GM20000 (cell line): ENCODE results near the gene LMAN2L.

Source experiments
- DNase-seq: peaks from one replicate; pipeline ENCODE4 v3.0.0; 2012; ENCODE audit warnings: low spot score
- CTCF ChIP-seq: IDR thresholded peaks from 2 replicates; pipeline ENCODE4 v1.5.1; 2012; ENCODE audit warnings: mild to moderate bottlenecking, control low read depth; ENCODE audit errors: extremely low read depth, missing control alignments

Gene LMAN2L

DNA sequence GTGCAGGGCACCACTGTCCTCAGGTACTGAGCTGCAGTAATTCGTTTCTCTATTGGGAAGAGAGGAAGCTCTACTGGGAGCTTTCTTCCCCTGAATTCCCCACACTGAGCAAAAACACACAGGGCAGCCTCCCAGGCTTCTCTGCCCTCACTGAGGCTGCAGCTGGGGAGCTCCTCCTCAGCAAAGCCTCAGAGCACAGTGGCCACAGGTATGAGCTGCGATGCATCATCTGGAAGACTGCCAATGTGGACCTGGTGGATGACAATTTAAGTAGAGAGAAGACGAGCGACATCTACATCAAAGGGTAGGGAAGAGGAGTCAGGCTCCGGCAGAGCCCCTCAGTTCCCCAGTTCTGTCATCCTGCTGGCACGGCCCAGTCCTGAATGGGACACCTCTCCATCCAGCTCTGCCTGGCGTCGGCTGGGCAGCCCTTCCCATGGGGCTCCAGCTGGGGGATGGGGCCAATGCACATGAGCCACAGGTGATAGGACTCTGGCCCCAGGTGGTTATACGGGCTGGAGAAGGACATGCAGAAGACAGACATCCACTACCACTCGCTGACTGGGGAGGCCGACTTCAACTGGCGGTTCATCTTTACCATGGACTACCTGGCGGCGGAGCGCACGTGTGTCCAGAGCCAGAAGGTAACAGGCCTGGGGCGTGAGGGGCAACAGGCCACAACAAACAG, 37.6 kb downstream of the LMAN2L start:
- TF ChIP-seq CTCF: no peak
- no peak for DNase-seq

GRCh38 chr2:96701636-96702035, 38.2 kb downstream of the LMAN2L start:
- TF ChIP-seq CTCF: no peak
- DNase-seq: no peak

GRCh38 chr2:96700086-96700485, 39.8 kb downstream of the LMAN2L start:
- DNase-seq: no peak
- no peak for TF ChIP-seq CTCF

- TF ChIP-seq CTCF: no peak
- no peak for DNase-seq
Observed at GRCh38 chr2:96699621-96700020, 40.2 kb downstream of the LMAN2L start.

DNA sequence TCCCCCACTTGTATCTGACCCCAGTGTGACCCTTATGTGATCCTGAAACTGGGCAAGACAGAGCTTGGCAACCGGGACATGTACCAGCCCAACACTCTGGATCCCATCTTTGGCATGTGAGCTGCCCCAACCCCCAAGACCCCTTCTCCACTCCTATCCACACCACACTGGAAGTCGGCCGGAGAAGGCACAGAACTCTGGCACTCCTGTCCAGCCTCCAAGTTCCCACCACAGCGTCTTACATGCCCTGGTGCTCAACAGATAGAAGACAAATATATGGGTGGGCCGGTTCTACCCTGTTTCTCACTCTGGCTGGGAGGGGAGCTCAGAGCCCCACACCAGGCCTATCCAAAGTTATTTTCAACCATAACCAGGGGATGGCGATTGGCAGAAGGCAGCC, 40.8 kb downstream of the LMAN2L start:
- no peak for TF ChIP-seq CTCF
- DNase-seq: no peak

- TF ChIP-seq CTCF: no peak
- no peak for DNase-seq
Observed at GRCh38 chr2:96698221-96698861, 41.5 kb downstream of the LMAN2L start.

DNA sequence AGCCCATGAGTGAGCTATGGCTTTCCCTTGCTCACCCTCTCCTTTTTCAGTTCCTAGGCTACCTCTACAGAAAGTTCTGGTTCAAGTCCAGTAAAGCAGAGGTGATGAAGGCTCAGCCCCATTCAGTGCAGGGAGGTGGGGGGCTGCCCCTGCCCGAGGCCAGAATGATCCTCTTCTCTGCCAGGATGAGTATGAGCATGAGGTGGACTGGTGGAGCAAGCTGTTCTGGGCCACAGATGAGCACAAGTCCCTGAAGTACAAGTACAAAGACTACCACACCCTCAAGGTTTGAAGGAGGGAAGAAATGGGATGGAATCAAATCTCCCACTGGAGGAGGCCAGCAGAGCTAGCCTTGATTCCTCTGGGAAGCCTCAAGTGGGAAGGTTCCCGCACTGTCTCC, 42.4 kb downstream of the LMAN2L start:
- TF ChIP-seq CTCF: no peak
- DNase-seq: no peak
